Ascending aorta (tissue), 2 donors: ENCODE data around the gene SERPINI1. TPM values are rescaled to one million over a fixed set of nuclear protein-coding genes. Genes with fewer than 3 reads are reported as not detected.

ENCODE experiments used
- DNase-seq, 2 donors: peaks; one replicate each; pipeline ENCODE4 v3.0.0-alpha.2; 2019; ENCODE audit warnings: low spot score in 2 of 2
- H3K27ac ChIP-seq, 2 donors: fragments of 200-600 bp; sonication (generic); one replicate each; pipeline ENCODE4 v1.5.1; 2016 to 2017; ENCODE audit warnings: mild to moderate bottlenecking in 1 of 2
- H3K27me3 ChIP-seq: fragments of 200-600 bp; sonication (generic); one replicate; pipeline ENCODE4 v1.5.1; 2017
- H3K36me3 ChIP-seq, 2 donors: fragments of 200-600 bp; sonication (generic); one replicate each; pipeline ENCODE4 v1.5.1; 2016
- H3K4me1 ChIP-seq, 2 donors: fragments of 200-600 bp; sonication (generic); one replicate each; pipeline ENCODE4 v1.5.1; 2016 to 2017; ENCODE audit warnings: mild to moderate bottlenecking in 1 of 2
- H3K4me3 ChIP-seq, 2 donors: fragments of 200-600 bp; sonication (generic); one replicate each; pipeline ENCODE4 v1.5.1; 2016 to 2017; ENCODE audit warnings: mild to moderate bottlenecking in 1 of 2
- H3K9me3 ChIP-seq, 2 donors: fragments of 200-600 bp; sonication (generic); one replicate each; pipeline ENCODE4 v1.5.1; 2016
- intact Hi-C: fragments of 100-400 bp; cut with DNase I; formaldehyde crosslinking; loops from one replicate; pipeline ENCODE4 v1.15.1; 2023
- total RNA-seq: library from RNA; depleted of rRNA; stranded (reverse); fragments of >200 nt; gene quantifications from one replicate; pipeline ENCODE4 v1.1.0, GENCODE V29; 2016
- TF ChIP-seq, protein P1 (sequence below), 3 experiments: fragments of 200-600 bp in 2 of 3; fragments of 450-650 bp in 1 of 3; sonication (generic) in 2 of 3; IDR thresholded peaks; one replicate each; pipeline ENCODE4 v1.5.1; 2016 to 2019; ENCODE audit warnings: antibody characterized with exemption in 3 of 3, mild to moderate bottlenecking in 1 of 3, moderate library complexity in 1 of 3

The SERPINI1 gene
- total RNA-seq, 1 donor from 2014 or later: 6.3 TPM

DNA sequence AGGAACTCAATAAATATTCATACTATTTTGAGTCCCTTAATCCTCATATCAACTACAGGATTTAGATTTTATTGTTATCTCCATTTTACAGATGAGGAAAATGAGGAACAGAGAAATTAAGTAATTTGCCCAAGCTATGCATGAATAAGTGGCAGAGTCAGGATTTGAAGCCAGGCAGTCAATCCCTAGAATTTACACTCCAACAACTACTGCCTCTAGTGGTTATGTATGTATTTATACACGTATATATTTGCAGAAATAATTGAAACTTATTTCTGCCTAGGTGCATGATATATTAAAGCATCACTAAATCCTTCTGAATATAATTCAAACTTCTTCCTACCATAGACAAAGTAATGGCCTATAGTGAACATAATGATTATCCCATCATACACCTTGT is 137.4 kb downstream of the SERPINI1 start:
- H3K4me1 ChIP-seq: peaks cover 0 to 5% of the 10 kb centered on the region in 2 donors
- no peaks in the 10 kb centered on the region for H3K9me3 ChIP-seq
- H3K36me3 ChIP-seq: no peaks in the 10 kb centered on the region
- intact Hi-C loops: no loop called here
- no peak overlapping the region for H3K27ac ChIP-seq
- TF ChIP-seq, protein P1, sequence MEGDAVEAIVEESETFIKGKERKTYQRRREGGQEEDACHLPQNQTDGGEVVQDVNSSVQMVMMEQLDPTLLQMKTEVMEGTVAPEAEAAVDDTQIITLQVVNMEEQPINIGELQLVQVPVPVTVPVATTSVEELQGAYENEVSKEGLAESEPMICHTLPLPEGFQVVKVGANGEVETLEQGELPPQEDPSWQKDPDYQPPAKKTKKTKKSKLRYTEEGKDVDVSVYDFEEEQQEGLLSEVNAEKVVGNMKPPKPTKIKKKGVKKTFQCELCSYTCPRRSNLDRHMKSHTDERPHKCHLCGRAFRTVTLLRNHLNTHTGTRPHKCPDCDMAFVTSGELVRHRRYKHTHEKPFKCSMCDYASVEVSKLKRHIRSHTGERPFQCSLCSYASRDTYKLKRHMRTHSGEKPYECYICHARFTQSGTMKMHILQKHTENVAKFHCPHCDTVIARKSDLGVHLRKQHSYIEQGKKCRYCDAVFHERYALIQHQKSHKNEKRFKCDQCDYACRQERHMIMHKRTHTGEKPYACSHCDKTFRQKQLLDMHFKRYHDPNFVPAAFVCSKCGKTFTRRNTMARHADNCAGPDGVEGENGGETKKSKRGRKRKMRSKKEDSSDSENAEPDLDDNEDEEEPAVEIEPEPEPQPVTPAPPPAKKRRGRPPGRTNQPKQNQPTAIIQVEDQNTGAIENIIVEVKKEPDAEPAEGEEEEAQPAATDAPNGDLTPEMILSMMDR (IDR thresholded peaks at IDR 0.05): no peak
- no peak overlapping the region for H3K4me3 ChIP-seq
- H3K27me3 ChIP-seq: no peaks in the 10 kb centered on the region
- DNase-seq: no peak

DNA sequence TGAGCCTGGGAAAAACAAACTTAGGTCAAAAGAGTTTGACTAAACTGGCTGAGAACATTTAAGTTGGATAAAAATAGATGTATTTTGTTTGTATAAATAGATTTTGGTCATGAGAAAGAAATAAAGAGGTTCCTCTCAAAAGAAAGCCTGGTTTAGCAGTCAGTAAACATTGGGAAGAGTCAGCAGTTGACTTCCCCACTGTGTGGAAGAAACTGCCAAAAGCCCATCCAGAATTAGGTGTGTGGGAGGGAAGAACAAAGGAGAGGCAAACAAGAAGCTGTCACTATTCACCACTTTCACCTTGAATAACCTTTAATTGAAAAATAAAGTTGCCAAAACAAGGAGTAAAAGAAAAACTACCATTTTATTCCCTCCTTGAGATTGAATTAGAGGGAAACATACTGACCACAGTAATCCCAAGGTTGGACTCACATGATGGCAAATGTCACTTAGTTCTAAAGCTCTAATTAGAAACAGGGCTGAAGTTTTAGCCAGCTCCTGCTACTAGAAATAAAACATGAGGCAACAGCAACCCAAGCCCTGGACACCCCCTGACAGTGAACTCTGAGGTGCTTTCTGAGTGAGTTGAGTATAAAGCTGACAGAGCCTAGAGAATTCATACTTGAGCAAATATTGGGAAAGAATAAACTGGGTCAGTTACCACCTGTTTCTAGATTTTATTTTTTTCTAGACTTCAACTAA is 139.3 kb downstream of the SERPINI1 start:
- Histone ChIP-seq H3K27ac (peak overlapping the region; percentile 38 to 59), H3K4me3 (no peak overlapping the region), H3K4me1 (peaks cover 0 to 5% of the 10 kb centered on the region in 2 donors), H3K27me3 (no peaks in the 10 kb centered on the region), H3K36me3 (no peaks in the 10 kb centered on the region), H3K9me3 (no peaks in the 10 kb centered on the region)
- TF ChIP-seq, protein P1 (IDR thresholded peaks at IDR 0.05): no peak
- intact Hi-C loops: no loop called here
- no peak for DNase-seq

Other genes with a start within 250 kb of the SERPINI1 start
- gene WDR49, start 81.8 kb upstream of the SERPINI1 start, total RNA-seq: not detected
- 55.6 TPM for gene PDCD10, start 829 bp upstream of the SERPINI1 start, total RNA-seq